Astrocyte (in vitro differentiated cells and primary cell): ENCODE measurements around the gene LDLRAD1. TPM values are rescaled to one million over a fixed set of nuclear protein-coding genes. Genes with fewer than 3 reads are reported as not detected.
"Not testable (repeated sequence)": the region's sequence is repeated elsewhere in the genome, so short reads cannot be mapped to it uniquely, and the experiment has no call there.

Experiments
- DNase-seq: peaks from one replicate; pipeline ENCODE4 v3.0.0-alpha.2; 2010; ENCODE audit warnings: low read depth
- FAIRE-seq: peaks from 2 replicates; lab custom pipeline; 2011; peaks lifted over from hg19 to GRCh38; lab: Jason Lieb, UNC
- H2AFZ ChIP-seq: 2 replicates; pipeline ENCODE4 v1.6.0; 2012; ENCODE audit warnings: low read depth, low read length, inconsistent platforms
- H3K27ac ChIP-seq: 2 replicates; pipeline ENCODE4 v1.5.1; 2011; ENCODE audit warnings: low read depth, low read length, inconsistent platforms
- H3K27me3 ChIP-seq: 2 replicates; pipeline ENCODE4 v1.6.0; 2011; ENCODE audit warnings: low read length, inconsistent platforms; ENCODE audit not compliant: insufficient read depth
- H3K36me3 ChIP-seq: 2 replicates; pipeline ENCODE4 v1.5.1; 2011; ENCODE audit warnings: low read length, inconsistent platforms; ENCODE audit not compliant: insufficient read depth
- H3K4me1 ChIP-seq: 2 replicates; pipeline ENCODE4 v1.5.1; 2011; ENCODE audit warnings: low read length, inconsistent platforms; ENCODE audit not compliant: insufficient read depth
- H3K4me2 ChIP-seq: 2 replicates; pipeline ENCODE4 v1.6.0; 2012; ENCODE audit warnings: low read length, inconsistent platforms
- H3K4me3 ChIP-seq: 2 replicates; pipeline ENCODE4 v1.5.1; 2011; ENCODE audit warnings: low read depth, mild to moderate bottlenecking, low read length, inconsistent platforms; ENCODE audit not compliant: insufficient read depth
- H3K79me2 ChIP-seq: 2 replicates; pipeline ENCODE4 v1.6.0; 2012; ENCODE audit warnings: mild to moderate bottlenecking, low read length, inconsistent platforms; ENCODE audit not compliant: insufficient read depth
- H3K9ac ChIP-seq: 2 replicates; pipeline ENCODE4 v1.6.0; 2012; ENCODE audit warnings: mild to moderate bottlenecking, low read length, inconsistent platforms
- H3K9me3 ChIP-seq: 2 replicates; pipeline ENCODE4 v1.5.1; 2012; ENCODE audit warnings: low read depth, mild to moderate bottlenecking, low read length, inconsistent platforms; ENCODE audit not compliant: insufficient read depth
- H4K20me1 ChIP-seq: 2 replicates; pipeline ENCODE4 v1.6.0; 2012; ENCODE audit warnings: low read length, inconsistent platforms; ENCODE audit not compliant: insufficient read depth
- H3K27ac Mint-ChIP-seq: one replicate; pipeline ENCODE4 v1.8.0; 2021; ENCODE audit warnings: mild to moderate bottlenecking, mixed read lengths; ENCODE audit not compliant: unreplicated experiment
- H3K27me3 Mint-ChIP-seq: one replicate; pipeline ENCODE4 v1.8.0; 2021; ENCODE audit warnings: low read depth, mixed read lengths; ENCODE audit not compliant: unreplicated experiment
- H3K36me3 Mint-ChIP-seq: one replicate; pipeline ENCODE4 v1.8.0; 2021; ENCODE audit warnings: low read depth, mixed read lengths; ENCODE audit not compliant: unreplicated experiment
- H3K4me1 Mint-ChIP-seq: one replicate; pipeline ENCODE4 v1.8.0; 2021; ENCODE audit warnings: low read depth, mixed read lengths; ENCODE audit not compliant: unreplicated experiment
- H3K4me3 Mint-ChIP-seq: one replicate; pipeline ENCODE4 v1.8.0; 2021; ENCODE audit warnings: mild to moderate bottlenecking, moderate library complexity, mixed read lengths; ENCODE audit not compliant: unreplicated experiment
- H3K9me3 Mint-ChIP-seq: one replicate; pipeline ENCODE4 v1.8.0; 2021; ENCODE audit warnings: mild to moderate bottlenecking, mixed read lengths; ENCODE audit not compliant: unreplicated experiment
- EZH2 ChIP-seq: IDR thresholded peaks from 2 replicates; pipeline ENCODE4 v1.6.1; 2012; ENCODE audit warnings: mild to moderate bottlenecking, low read length, inconsistent platforms; ENCODE audit not compliant: insufficient read depth
- total RNA-seq: library from RNA; stranded (reverse); gene quantifications from 2 replicates; pipeline ENCODE4 v1.2.1, GENCODE V29; 2021
- TF ChIP-seq, protein P1 (sequence below): IDR thresholded peaks from 2 replicates; pipeline ENCODE4 v1.5.1; 2011; ENCODE audit warnings: low read depth, mild to moderate bottlenecking, inconsistent platforms, low read length, moderate library complexity; ENCODE audit not compliant: insufficient read depth

Gene LDLRAD1
- total RNA-seq, 1 donor from 2014 or later: not detected

DNA sequence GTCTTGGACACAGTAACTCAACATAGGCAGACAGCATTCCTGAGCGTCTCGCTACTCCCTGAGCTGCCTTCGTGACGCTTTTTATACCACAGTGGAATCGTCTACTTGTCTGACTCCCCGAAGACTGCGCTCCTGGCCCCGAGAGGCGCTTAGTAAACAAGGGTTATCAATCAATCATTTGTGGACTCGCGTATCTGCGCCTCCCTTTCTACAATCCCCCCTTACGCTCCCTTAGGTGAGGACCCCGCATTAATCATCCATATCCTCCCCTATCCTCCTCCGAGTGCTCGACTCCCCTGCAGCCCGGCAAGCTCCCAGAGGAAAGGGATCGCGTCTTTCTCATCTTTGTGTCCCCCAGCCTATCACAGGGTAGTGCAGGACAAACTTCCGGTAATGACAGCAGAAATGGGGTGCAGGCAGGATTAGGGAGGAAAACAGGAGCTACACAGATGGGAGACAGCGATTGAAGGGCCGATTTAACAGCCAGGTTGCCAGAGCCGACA lies 34.5 kb upstream of the LDLRAD1 start:
- Mint-ChIP-seq H3K27ac (no peak overlapping the region), H3K36me3 (no peaks in the 10 kb centered on the region), H3K4me3 (no peak overlapping the region), H3K27me3 (no peaks in the 10 kb centered on the region), H3K9me3 (no peaks in the 10 kb centered on the region), H3K4me1 (peaks cover 10% of the 10 kb centered on the region)
- peaks cover 53% of the 10 kb centered on the region for H3K79me2 ChIP-seq
- peak overlapping the region; percentile 97 for H3K4me3 ChIP-seq
- no peaks in the 10 kb centered on the region for H3K36me3 ChIP-seq
- peak; percentile 81 for DNase-seq
- peak overlapping the region; percentile 96 for H3K9ac ChIP-seq
- peaks cover 15% of the 10 kb centered on the region for H4K20me1 ChIP-seq
- TF ChIP-seq, protein P1, sequence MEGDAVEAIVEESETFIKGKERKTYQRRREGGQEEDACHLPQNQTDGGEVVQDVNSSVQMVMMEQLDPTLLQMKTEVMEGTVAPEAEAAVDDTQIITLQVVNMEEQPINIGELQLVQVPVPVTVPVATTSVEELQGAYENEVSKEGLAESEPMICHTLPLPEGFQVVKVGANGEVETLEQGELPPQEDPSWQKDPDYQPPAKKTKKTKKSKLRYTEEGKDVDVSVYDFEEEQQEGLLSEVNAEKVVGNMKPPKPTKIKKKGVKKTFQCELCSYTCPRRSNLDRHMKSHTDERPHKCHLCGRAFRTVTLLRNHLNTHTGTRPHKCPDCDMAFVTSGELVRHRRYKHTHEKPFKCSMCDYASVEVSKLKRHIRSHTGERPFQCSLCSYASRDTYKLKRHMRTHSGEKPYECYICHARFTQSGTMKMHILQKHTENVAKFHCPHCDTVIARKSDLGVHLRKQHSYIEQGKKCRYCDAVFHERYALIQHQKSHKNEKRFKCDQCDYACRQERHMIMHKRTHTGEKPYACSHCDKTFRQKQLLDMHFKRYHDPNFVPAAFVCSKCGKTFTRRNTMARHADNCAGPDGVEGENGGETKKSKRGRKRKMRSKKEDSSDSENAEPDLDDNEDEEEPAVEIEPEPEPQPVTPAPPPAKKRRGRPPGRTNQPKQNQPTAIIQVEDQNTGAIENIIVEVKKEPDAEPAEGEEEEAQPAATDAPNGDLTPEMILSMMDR: no peak
- TF ChIP-seq EZH2: no peak
- H3K27me3 ChIP-seq: no peaks in the 10 kb centered on the region
- peak overlapping the region; percentile 90 for H3K27ac ChIP-seq
- H3K4me1 ChIP-seq: peaks cover 20% of the 10 kb centered on the region
- peak overlapping the region; percentile 98 for H3K4me2 ChIP-seq
- no peak for FAIRE-seq
- H3K9me3 ChIP-seq: no peaks in the 10 kb centered on the region
- H2AFZ ChIP-seq: peak overlapping the region; percentile 90

DNA sequence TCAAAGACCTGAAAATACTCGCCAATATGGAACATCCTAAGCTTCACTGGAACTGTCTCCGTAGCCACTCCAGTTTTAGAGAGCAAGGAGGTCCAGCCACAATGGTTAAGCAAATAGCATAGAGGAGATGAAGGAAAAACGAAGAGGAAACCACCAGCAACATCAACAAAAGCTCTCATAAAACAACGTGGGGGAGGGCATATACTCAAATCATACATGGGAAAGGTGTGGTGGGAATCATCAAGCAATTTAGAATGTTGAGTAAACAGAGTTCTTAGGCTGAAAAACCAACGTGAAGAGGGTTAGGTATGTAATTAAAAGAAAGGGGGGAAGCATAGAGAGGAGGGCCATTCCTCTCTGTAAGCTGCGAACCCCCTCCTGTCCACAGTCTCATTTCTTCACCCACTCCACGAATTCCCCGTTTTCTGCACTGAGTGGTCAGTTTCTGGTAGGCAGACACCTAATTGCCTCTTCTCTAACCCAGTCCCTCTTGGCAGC lies 34.0 kb upstream of the LDLRAD1 start:
- DNase-seq (no peak), FAIRE-seq (no peak)
- TF ChIP-seq, protein P1: no peak
- no peak for TF ChIP-seq EZH2
- peaks cover 58% of the 10 kb centered on the region for H3K79me2 ChIP-seq
- peak overlapping the region; percentile 97 for H3K4me3 ChIP-seq
- peaks cover 21% of the 10 kb centered on the region for H3K4me1 ChIP-seq
- H3K9me3 Mint-ChIP-seq: no peaks in the 10 kb centered on the region
- no peaks in the 10 kb centered on the region for H3K36me3 ChIP-seq
- no peaks in the 10 kb centered on the region for H3K36me3 Mint-ChIP-seq
- H3K27ac ChIP-seq: peak overlapping the region; percentile 90
- peaks cover 19% of the 10 kb centered on the region for H4K20me1 ChIP-seq
- no peaks in the 10 kb centered on the region for H3K9me3 ChIP-seq
- H2AFZ ChIP-seq: peak overlapping the region; percentile 90
- peaks cover 13% of the 10 kb centered on the region for H3K4me1 Mint-ChIP-seq
- no peak overlapping the region for H3K27ac Mint-ChIP-seq
- peak overlapping the region; percentile 98 for H3K4me2 ChIP-seq
- H3K9ac ChIP-seq: peak overlapping the region; percentile 96
- no peaks in the 10 kb centered on the region for H3K27me3 Mint-ChIP-seq
- no peak overlapping the region for H3K4me3 Mint-ChIP-seq
- H3K27me3 ChIP-seq: no peaks in the 10 kb centered on the region

DNA sequence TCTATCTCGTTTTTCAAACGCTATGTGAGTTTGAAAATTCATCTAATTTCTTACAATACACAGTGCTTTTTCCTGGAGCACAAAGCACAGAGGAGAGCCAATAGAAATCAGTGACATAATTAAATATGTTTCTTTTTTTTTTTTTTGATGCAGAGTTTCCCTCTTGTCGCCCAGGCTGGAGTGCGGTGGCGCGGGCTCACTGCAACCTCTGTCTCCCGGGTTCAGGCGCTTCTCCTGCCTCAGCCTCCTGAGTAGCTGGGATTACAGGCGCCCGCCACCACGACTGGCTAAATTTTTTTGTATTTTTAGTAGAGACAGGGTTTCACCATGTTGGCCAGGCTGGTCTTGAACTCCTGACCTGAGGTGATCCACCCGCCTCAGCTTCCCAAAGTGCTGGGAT lies 32.4 kb upstream of the LDLRAD1 start:
- not testable (repeated sequence) for H3K4me3 ChIP-seq, H3K9me3 Mint-ChIP-seq, H3K9me3 ChIP-seq, H3K27ac ChIP-seq, H3K4me3 Mint-ChIP-seq, H3K27ac Mint-ChIP-seq, FAIRE-seq, H3K36me3 ChIP-seq, H3K36me3 Mint-ChIP-seq, H3K27me3 ChIP-seq, H3K9ac ChIP-seq, DNase-seq, H2AFZ ChIP-seq, H3K4me2 ChIP-seq, H3K27me3 Mint-ChIP-seq
- Histone ChIP-seq H3K79me2 (peaks cover 73% of the 10 kb centered on the region), H3K4me1 (peaks cover 25% of the 10 kb centered on the region), H4K20me1 (peaks cover 28% of the 10 kb centered on the region)
- peaks cover 13% of the 10 kb centered on the region for H3K4me1 Mint-ChIP-seq
